Heart left ventricle (tissue), 16 donors: ENCODE results near the gene CGB3. TPM values are rescaled to one million over a fixed set of nuclear protein-coding genes. Genes with fewer than 3 reads are reported as not detected.
A peak's percentile ranks its signal among the peaks of the same experiment; 100 is the strongest.

Experiments used
- ATAC-seq, 4 donors: fragments of 200-7000 bp; cut with Tn5 transposase; one replicate each; pipeline ENCODE4 v1.9.1; 2020 to 2022; ENCODE audit warnings: moderate library complexity in 4 of 4, mild to moderate bottlenecking in 3 of 4, moderate number of reproducible peaks in 1 of 4
- DNase-seq, 5 donors: peaks; one replicate each; pipeline ENCODE4 v3.0.0-alpha.2; 2020
- H3K27ac ChIP-seq, 12 donors: fragments of 200-600 bp; sonication (generic) in 4 of 12; one replicate each; pipeline versions ENCODE4 v1.5.0 to v1.8.0; 2016 to 2022; ENCODE audit warnings: mild to moderate bottlenecking in 2 of 12
- H3K27me3 ChIP-seq, 9 donors: fragments of 200-600 bp; sonication (generic) in 2 of 9; one replicate each; pipeline versions ENCODE4 v1.5.1 to v1.8.0; 2016 to 2022; ENCODE audit warnings: mild to moderate bottlenecking in 3 of 9
- H3K36me3 ChIP-seq, 9 donors: fragments of 200-600 bp; sonication (generic) in 2 of 9; one replicate each; pipeline versions ENCODE4 v1.5.0 to v1.8.0; 2018 to 2022; ENCODE audit warnings: mild to moderate bottlenecking in 2 of 9
- H3K4me1 ChIP-seq, 12 donors: fragments of 200-600 bp; sonication (generic) in 4 of 12; one replicate each; pipeline versions ENCODE4 v1.5.0 to v1.8.0; 2016 to 2022; ENCODE audit warnings: mild to moderate bottlenecking in 3 of 12
- H3K4me3 ChIP-seq, 12 donors: fragments of 200-600 bp; sonication (generic) in 4 of 12; one replicate each; pipeline versions ENCODE4 v1.5.0 to v1.8.0; 2017 to 2022; ENCODE audit warnings: mild to moderate bottlenecking in 9 of 12, moderate library complexity in 4 of 12
- H3K9me3 ChIP-seq, 12 donors: fragments of 200-600 bp; sonication (generic) in 4 of 12; one replicate each; pipeline versions ENCODE4 v1.5.0 to v1.8.0; 2016 to 2022; ENCODE audit warnings: mild to moderate bottlenecking in 1 of 12
- CTCF ChIP-seq, 12 donors: fragments of 200-600 bp; sonication (generic) in 4 of 12; IDR thresholded peaks; one replicate each; pipeline versions ENCODE4 v1.5.0 to v1.8.0; 2018 to 2022; ENCODE audit warnings: antibody characterized with exemption in 12 of 12, mild to moderate bottlenecking in 5 of 12
- POLR2A ChIP-seq, 2 donors: fragments of 450-650 bp; IDR thresholded peaks; one replicate each; pipeline ENCODE4 v1.6.1; 2017; ENCODE audit warnings: antibody characterized with exemption in 2 of 2, mild to moderate bottlenecking in 2 of 2, moderate library complexity in 2 of 2
- WGBS, 4 donors: extraction: QIAGEN DNeasy Blood & Tissue Kit in 2 of 4; methylation state at CpG; one replicate each; pipeline versions ENCODE4 v1.1.5 to v1.1.7; 2013 to 2018; 5-methylcytosine and 5-hydroxymethylcytosine counted together
- intact Hi-C, 10 donors: fragments of 100-400 bp; cut with DNase I; formaldehyde crosslinking; loops; one replicate each; pipeline versions ENCODE4 v1.11.1 to v1.14.2; 2022
- microRNA-seq, 4 donors: library from miRNA; unstranded; fragments of <30 nt; microRNA quantifications; one replicate each; pipeline versions ENCODE4 to v1.2.0, GENCODE V29; 2017 to 2020
- polyA plus RNA-seq, 2 donors: library from polyadenylated mRNA; stranded (reverse); fragments of 200-250 nt; gene quantifications; one replicate each; pipeline ENCODE4 v1.2.3, GENCODE V29; 2013
- total RNA-seq, 9 donors: library from RNA; depleted of rRNA in 2 of 9; stranded (reverse); fragments of >200 nt in 2 of 9; fragmentation: NEBNext Ultra II Directional in 3 of 9; extraction: Animal tissue kit (Norgen Biotek cat#: 25700) in 3 of 9; gene quantifications; one replicate each; pipeline versions ENCODE4 v1.1.0 to v1.2.4, GENCODE V29; 2016 to 2023
- donor health status: ischemic (EF 13 %, LVEDD 7.1; RV severe dilation, severe dysfunction).
- donor health status: healthy with polysubstance abuse.
- donor health status: DM: no; HTN: yes; CAD: no.
- donor health status: DM: no; HTN: no; CAD: no.
- donor health status: ischemic (EF 25% LVEDD 6.9; RV normal size, moderate dysfunction).
- donor health status: ischemic (EF 25% LVEDD 5.7; RV mildly dilated, moderate dysfunction).
- donor health status: healthy.
- donor health status: DM: yes; HTN: yes; CAD: no.
- donor health status: ischemic (EF 35%, LVEDD 5.7; RV mildly dilated, moderate dysfunction).
- donor health status: nonischemic (EF 11% LVEDD 7.7; RV severe dilation, severe dysfunction).
- donor health status: DM: yes; HTN: yes; CAD: no.
- donor health status: PGD.
- donor health status: ischemic (EF 29% LVEDD 5.4; RV normal size, mild dysfunction).
- donor health status: nonischemic (EF 23%, LVEDD 6.1; RV moderate dilation, normal function).

Gene CGB3
- total and polyA plus RNA-seq, 11 donors = not detected

- H3K4me1 ChIP-seq = peaks cover 0 to 26% (median 14%) of the 10 kb centered on the region in 12 donors
- ATAC-seq = no peak
- H3K27me3 ChIP-seq = no peaks in the 10 kb centered on the region
- H3K9me3 ChIP-seq = no peaks in the 10 kb centered on the region
- intact Hi-C loops = no loop called here
- 91 to 94% (median 92%) methylated on average over 8 to 9 of the region's 9 CpGs for WGBS, 4 donors
- no peak for TF ChIP-seq POLR2A (IDR thresholded peaks at IDR 0.05)
- no peak for TF ChIP-seq CTCF (IDR thresholded peaks at IDR 0.05)
- no peak for DNase-seq
- H3K36me3 ChIP-seq = peaks cover 0 to 84% (median 78%) of the 10 kb centered on the region in 9 donors
- H3K4me3 ChIP-seq = no peak overlapping the region
- peak overlapping the region in 8 of 12 donors; percentile 28 to 66 (median 39) for H3K27ac ChIP-seq
Measured at GRCh38 chr19:48982280-48982679, 41.9 kb downstream of the CGB3 start.

GRCh38 chr19:48977061-48977460 lies 47.1 kb downstream of the CGB3 start:
- intact Hi-C loops = loop anchor here in 2 of 10 donors (10.0 kb wide), 2 partner anchors 182 to 332 kb away; partner anchors contain the start of gene CA11 (in 1 of the 2)

GRCh38 chr19:48975947-48976847 lies 47.9 kb downstream of the CGB3 start:
- Histone ChIP-seq H3K4me1 (peaks cover 0 to 33% (median 14%) of the 10 kb centered on the region in 12 donors), H3K27me3 (no peaks in the 10 kb centered on the region), H3K27ac (peak overlapping the region in 3 of 12 donors; percentile 90 to 94 (median 90)), H3K4me3 (no peak overlapping the region), H3K9me3 (no peaks in the 10 kb centered on the region), H3K36me3 (peaks cover 0 to 84% (median 73%) of the 10 kb centered on the region in 9 donors)
- DNase-seq (no peak), ATAC-seq (no peak)
- intact Hi-C loops = loop anchor here in 2 of 10 donors (10.0 kb wide), 2 partner anchors 181 to 331 kb away; partner anchors contain the start of gene CA11 (in 1 of the 2)
- WGBS, 4 donors = 88 to 90% (median 89%) methylated on average over 13 of the region's 13 CpGs
- no peak for TF ChIP-seq POLR2A (IDR thresholded peaks at IDR 0.05)
- TF ChIP-seq CTCF (IDR thresholded peaks at IDR 0.05) = peak in 3 of 12 donors; percentile 7 to 28 (median 13)

More at GRCh38 chr19:48977061-48977460, 47.1 kb downstream of the CGB3 start:
- Histone ChIP-seq H3K27ac (peak overlapping the region in 10 of 12 donors; percentile 83 to 98 (median 88)), H3K27me3 (no peaks in the 10 kb centered on the region), H3K9me3 (no peaks in the 10 kb centered on the region), H3K4me1 (peaks cover 0 to 29% (median 14%) of the 10 kb centered on the region in 12 donors), H3K36me3 (peaks cover 0 to 83% (median 74%) of the 10 kb centered on the region in 9 donors), H3K4me3 (no peak overlapping the region)
- DNase-seq = no peak
- ATAC-seq = no peak
- no peak for TF ChIP-seq CTCF (IDR thresholded peaks at IDR 0.05)
- TF ChIP-seq POLR2A (IDR thresholded peaks at IDR 0.05) = no peak
- WGBS, 4 donors = 72 to 88% (median 80%) methylated on average over 2 of the region's 2 CpGs

Small RNA genes within 50 kb of the gene (microRNA-seq; reads per million reads assigned to microRNA genes)
- 0 to 0.26 (median 0) reads per million in 4 donors for gene MIR6798

Other genes starting within 250 kb of the CGB3 start
- gene BCAT2, start 213.3 kb downstream of the CGB3 start, total RNA-seq = 100 to 1,000 TPM in 1 of 9 donors, 10 to 100 TPM in 8; 39.8 to 103 (median 61.7) TPM
- gene BCAT2, start 213.3 kb downstream of the CGB3 start, polyA plus RNA-seq = 10 to 100 TPM; 62.5 to 84.7 TPM
- gene HSD17B14, start 187.8 kb downstream of the CGB3 start, total RNA-seq = 1 to 10 TPM in 8 of 9 donors, not detected in 1; 1.2 to 5.4 (median 3.3) TPM
- 1 to 10 TPM; 1.6 to 2.7 TPM for gene HSD17B14, start 187.8 kb downstream of the CGB3 start, polyA plus RNA-seq
- gene PLEKHA4, start 155.7 kb downstream of the CGB3 start, total RNA-seq = 10 to 100 TPM in 8 of 9 donors, 1 to 10 TPM in 1; 7.5 to 66.9 (median 24.8) TPM
- gene PLEKHA4, start 155.7 kb downstream of the CGB3 start, polyA plus RNA-seq = 10 to 100 TPM; 28.6 to 32.0 TPM
- 10 to 100 TPM; 51.7 to 88.2 (median 62.6) TPM for gene PPP1R15A, start 151.9 kb downstream of the CGB3 start, total RNA-seq
- gene PPP1R15A, start 151.9 kb downstream of the CGB3 start, polyA plus RNA-seq = 100 to 1,000 TPM in 1 of 2 donors, 10 to 100 TPM in 1; 86.6 to 181 TPM
- gene TULP2, start 125.6 kb downstream of the CGB3 start, total RNA-seq = 1 to 10 TPM in 1 of 9 donors, under 1 TPM in 5, not detected in 3; 0.21 to 1.1 (median 0.32) TPM
- gene TULP2, start 125.6 kb downstream of the CGB3 start, polyA plus RNA-seq = under 1 TPM in 1 of 2 donors, not detected in 1; 0.26 TPM
- gene NUCB1, start 124.0 kb downstream of the CGB3 start, total RNA-seq = 100 to 1,000 TPM; 200 to 428 (median 286) TPM
- gene NUCB1, start 124.0 kb downstream of the CGB3 start, polyA plus RNA-seq = 100 to 1,000 TPM; 179 to 384 TPM
- under 1 TPM in 1 of 9 donors, not detected in 8; 0.49 TPM for gene DHDH, start 90.6 kb downstream of the CGB3 start, total RNA-seq
- gene DHDH, start 90.6 kb downstream of the CGB3 start, polyA plus RNA-seq = under 1 TPM in 1 of 2 donors, not detected in 1; 0.15 TPM
- 10 to 100 TPM; 17.9 to 68.4 (median 23.1) TPM for gene BAX, start 69.5 kb downstream of the CGB3 start, total RNA-seq
- 10 to 100 TPM; 21.1 to 34.4 TPM for gene BAX, start 69.5 kb downstream of the CGB3 start, polyA plus RNA-seq
- gene FTL, start 59.0 kb downstream of the CGB3 start, total RNA-seq = 1,000 to 10,000 TPM in 4 of 9 donors, 100 to 1,000 TPM in 5; 484 to 6,770 (median 857) TPM
- gene FTL, start 59.0 kb downstream of the CGB3 start, polyA plus RNA-seq = 1,000 to 10,000 TPM in 1 of 2 donors, 100 to 1,000 TPM in 1; 836 to 1,542 TPM
- 100 to 1,000 TPM; 125 to 264 (median 173) TPM for gene GYS1, start 31.0 kb downstream of the CGB3 start, total RNA-seq
- gene GYS1, start 31.0 kb downstream of the CGB3 start, polyA plus RNA-seq = 100 to 1,000 TPM; 114 to 154 TPM
- 10 to 100 TPM; 41.4 to 93.9 (median 50.9) TPM for gene RUVBL2, start 30.4 kb downstream of the CGB3 start, total RNA-seq
- 100 to 1,000 TPM in 1 of 2 donors, 10 to 100 TPM in 1; 68.0 to 109 TPM for gene RUVBL2, start 30.4 kb downstream of the CGB3 start, polyA plus RNA-seq
- gene LHB, start 7.2 kb downstream of the CGB3 start, total RNA-seq = not detected
- not detected for gene LHB, start 7.2 kb downstream of the CGB3 start, polyA plus RNA-seq
- gene CGB2, start 7.6 kb upstream of the CGB3 start, total RNA-seq = not detected
- not detected for gene CGB2, start 7.6 kb upstream of the CGB3 start, polyA plus RNA-seq
- gene CGB1, start 12.6 kb upstream of the CGB3 start, total RNA-seq = not detected
- not detected for gene CGB1, start 12.6 kb upstream of the CGB3 start, polyA plus RNA-seq
- not detected for gene CGB5, start 19.5 kb upstream of the CGB3 start, total RNA-seq
- gene CGB5, start 19.5 kb upstream of the CGB3 start, polyA plus RNA-seq = not detected
- not detected for gene CGB8, start 24.8 kb upstream of the CGB3 start, total RNA-seq
- not detected for gene CGB8, start 24.8 kb upstream of the CGB3 start, polyA plus RNA-seq
- under 1 TPM in 1 of 9 donors, not detected in 8; 0.27 TPM for gene CGB7, start 33.4 kb upstream of the CGB3 start, total RNA-seq
- gene CGB7, start 33.4 kb upstream of the CGB3 start, polyA plus RNA-seq = under 1 TPM; 0.08 TPM
- not detected for gene NTF4, start 40.5 kb upstream of the CGB3 start, total RNA-seq
- gene NTF4, start 40.5 kb upstream of the CGB3 start, polyA plus RNA-seq = under 1 TPM in 1 of 2 donors, not detected in 1; 0.76 TPM
- gene KCNA7, start 48.4 kb upstream of the CGB3 start, total RNA-seq = 1 to 10 TPM in 2 of 9 donors, under 1 TPM in 7; 0.12 to 1.6 (median 0.36) TPM
- gene KCNA7, start 48.4 kb upstream of the CGB3 start, polyA plus RNA-seq = 1 to 10 TPM in 1 of 2 donors, under 1 TPM in 1; 0.07 to 2.2 TPM
- gene SNRNP70, start 61.1 kb upstream of the CGB3 start, total RNA-seq = 100 to 1,000 TPM in 4 of 9 donors, 10 to 100 TPM in 5; 61.6 to 115 (median 92.2) TPM
- gene SNRNP70, start 61.1 kb upstream of the CGB3 start, polyA plus RNA-seq = 100 to 1,000 TPM in 1 of 2 donors, 10 to 100 TPM in 1; 96.6 to 163 TPM
- gene LIN7B, start 90.0 kb upstream of the CGB3 start, total RNA-seq = 10 to 100 TPM; 13.4 to 55.8 (median 22.6) TPM
- gene LIN7B, start 90.0 kb upstream of the CGB3 start, polyA plus RNA-seq = 10 to 100 TPM; 12.6 to 40.5 TPM
- gene C19orf73, start 94.8 kb upstream of the CGB3 start, total RNA-seq = 1 to 10 TPM in 6 of 9 donors, under 1 TPM in 3; 0.69 to 3.1 (median 1.3) TPM
- gene C19orf73, start 94.8 kb upstream of the CGB3 start, polyA plus RNA-seq = 1 to 10 TPM; 1.4 to 3.8 TPM
- 1 to 10 TPM; 2.7 to 7.7 (median 5.1) TPM for gene PPFIA3, start 95.2 kb upstream of the CGB3 start, total RNA-seq
- gene PPFIA3, start 95.2 kb upstream of the CGB3 start, polyA plus RNA-seq = 10 to 100 TPM in 1 of 2 donors, 1 to 10 TPM in 1; 7.4 to 12.8 TPM
- gene HRC, start 131.1 kb upstream of the CGB3 start, total RNA-seq = 1,000 to 10,000 TPM in 4 of 9 donors, 100 to 1,000 TPM in 5; 544 to 1,953 (median 875) TPM
- 100 to 1,000 TPM; 267 to 867 TPM for gene HRC, start 131.1 kb upstream of the CGB3 start, polyA plus RNA-seq
- gene TRPM4, start 133.5 kb upstream of the CGB3 start, total RNA-seq = 10 to 100 TPM; 19.3 to 34.5 (median 25.8) TPM
- gene TRPM4, start 133.5 kb upstream of the CGB3 start, polyA plus RNA-seq = 10 to 100 TPM; 16.8 to 45.3 TPM